Smooth muscle cell (in vitro differentiated cells): ENCODE data around the gene CACNA1S. TPM values are rescaled to one million over a fixed set of nuclear protein-coding genes. Genes with fewer than 3 reads are reported as not detected.

Experiments used
- DNase-seq: peaks from one replicate; lab custom pipeline; 2025; ENCODE audit not compliant: unreplicated experiment; lab: John Stamatoyannopoulos, UW
- H2AFZ ChIP-seq: fragments of 200-600 bp; sonication (generic); 2 replicates; pipeline ENCODE4 v1.6.0; 2016; ENCODE audit warnings: antibody characterized with exemption, low read depth, mild to moderate bottlenecking
- H3F3A ChIP-seq: fragments of 200-600 bp; sonication (generic); 2 replicates; pipeline ENCODE4 v1.6.0; 2017; ENCODE audit warnings: antibody characterized with exemption, low read depth
- H3K27ac ChIP-seq: fragments of 200-600 bp; sonication (generic); 2 replicates; pipeline ENCODE4 v1.5.1; 2016; ENCODE audit warnings: low read depth, mild to moderate bottlenecking
- H3K27me3 ChIP-seq: fragments of 200-600 bp; sonication (generic); 2 replicates; pipeline ENCODE4 v1.6.1; 2016; ENCODE audit warnings: low read depth, mild to moderate bottlenecking
- H3K36me3 ChIP-seq: fragments of 200-600 bp; sonication (generic); 2 replicates; pipeline ENCODE4 v1.5.1; 2016; ENCODE audit warnings: low read depth
- H3K4me1 ChIP-seq: fragments of 200-600 bp; sonication (generic); 2 replicates; pipeline ENCODE4 v1.5.1; 2016; ENCODE audit warnings: low read depth
- H3K4me2 ChIP-seq: fragments of 200-600 bp; sonication (generic); 2 replicates; pipeline ENCODE4 v1.6.0; 2016; ENCODE audit warnings: mild to moderate bottlenecking
- H3K4me3 ChIP-seq: fragments of 200-600 bp; sonication (generic); 2 replicates; pipeline ENCODE4 v1.5.1; 2016; ENCODE audit warnings: mild to moderate bottlenecking
- H3K79me2 ChIP-seq: fragments of 200-600 bp; sonication (generic); 2 replicates; pipeline ENCODE4 v1.6.0; 2016; ENCODE audit warnings: low read depth, mild to moderate bottlenecking
- H3K9ac ChIP-seq: fragments of 200-600 bp; sonication (generic); 2 replicates; pipeline ENCODE4 v1.6.0; 2016; ENCODE audit warnings: low read depth
- H3K9me3 ChIP-seq: fragments of 200-600 bp; sonication (generic); replicated peaks from 2 replicates; pipeline ENCODE4 v1.5.1; 2016; ENCODE audit warnings: low read depth
- H4K20me1 ChIP-seq: fragments of 200-600 bp; sonication (generic); 2 replicates; pipeline ENCODE4 v1.6.0; 2016; ENCODE audit warnings: low read depth
- WGBS: methylation state at CpG from one replicate; pipeline ENCODE4 v1.1.7; 2016; ENCODE audit warnings: low lambda C conversion rate; 5-methylcytosine and 5-hydroxymethylcytosine counted together
- polyA plus RNA-seq: library from polyadenylated mRNA; unstranded; fragments of >200 nt; fragmentation: Nextera tagmentation; extraction: Ambion mirVana; gene quantifications from 2 replicates; pipeline ENCODE4 v1.2.1, GENCODE V29; 2016
- total RNA-seq: library from RNA; depleted of rRNA; stranded (reverse); fragments of >200 nt; gene quantifications from 2 replicates; pipeline ENCODE4 v1.2.3, GENCODE V29; 2014
- TF ChIP-seq, protein P1 (sequence below): fragments of 200-600 bp; sonication (generic); IDR thresholded peaks from 2 replicates; pipeline ENCODE4 v1.5.1; 2017; ENCODE audit warnings: borderline replicate concordance, mild to moderate bottlenecking, antibody characterized with exemption; ENCODE audit not compliant: insufficient read depth, poor library complexity, severe bottlenecking

Gene CACNA1S
- total and polyA plus RNA-seq, 2 experiments from 2014 or later = not detected

DNA sequence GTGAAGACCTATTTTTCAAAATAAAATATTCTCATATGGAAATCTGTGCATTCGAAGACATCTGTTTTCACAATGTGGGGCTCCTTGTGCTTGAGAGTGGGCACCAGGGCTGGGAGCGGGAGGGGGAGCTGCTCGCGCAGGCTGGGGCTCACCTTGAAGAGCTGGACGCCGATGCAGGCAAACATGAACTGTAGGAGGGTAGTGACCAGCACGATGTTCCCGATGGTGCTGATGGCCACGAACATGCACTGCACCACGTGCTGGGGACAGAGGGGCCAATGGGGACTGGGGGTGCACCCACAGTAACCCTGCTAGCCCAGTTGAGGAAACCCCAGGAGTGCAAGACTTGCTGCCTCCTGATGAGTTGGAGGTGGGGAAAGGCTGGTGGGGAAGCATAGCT is 46.5 kb downstream of the CACNA1S start:
- Histone ChIP-seq H3K9me3 (no peaks in the 10 kb centered on the region), H3K36me3 (no peaks in the 10 kb centered on the region), H2AFZ (no peak overlapping the region), H3K9ac (no peak overlapping the region), H4K20me1 (no peaks in the 10 kb centered on the region), H3F3A (no peaks in the 10 kb centered on the region), H3K4me2 (no peak overlapping the region), H3K79me2 (no peaks in the 10 kb centered on the region), H3K4me3 (no peak overlapping the region), H3K27ac (no peak overlapping the region), H3K27me3 (no peaks in the 10 kb centered on the region), H3K4me1 (peaks cover 7% of the 10 kb centered on the region)
- TF ChIP-seq, protein P1, sequence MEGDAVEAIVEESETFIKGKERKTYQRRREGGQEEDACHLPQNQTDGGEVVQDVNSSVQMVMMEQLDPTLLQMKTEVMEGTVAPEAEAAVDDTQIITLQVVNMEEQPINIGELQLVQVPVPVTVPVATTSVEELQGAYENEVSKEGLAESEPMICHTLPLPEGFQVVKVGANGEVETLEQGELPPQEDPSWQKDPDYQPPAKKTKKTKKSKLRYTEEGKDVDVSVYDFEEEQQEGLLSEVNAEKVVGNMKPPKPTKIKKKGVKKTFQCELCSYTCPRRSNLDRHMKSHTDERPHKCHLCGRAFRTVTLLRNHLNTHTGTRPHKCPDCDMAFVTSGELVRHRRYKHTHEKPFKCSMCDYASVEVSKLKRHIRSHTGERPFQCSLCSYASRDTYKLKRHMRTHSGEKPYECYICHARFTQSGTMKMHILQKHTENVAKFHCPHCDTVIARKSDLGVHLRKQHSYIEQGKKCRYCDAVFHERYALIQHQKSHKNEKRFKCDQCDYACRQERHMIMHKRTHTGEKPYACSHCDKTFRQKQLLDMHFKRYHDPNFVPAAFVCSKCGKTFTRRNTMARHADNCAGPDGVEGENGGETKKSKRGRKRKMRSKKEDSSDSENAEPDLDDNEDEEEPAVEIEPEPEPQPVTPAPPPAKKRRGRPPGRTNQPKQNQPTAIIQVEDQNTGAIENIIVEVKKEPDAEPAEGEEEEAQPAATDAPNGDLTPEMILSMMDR = no peak
- WGBS = 93% methylated on average over 10 of the region's 10 CpGs
- no peak for DNase-seq

DNA sequence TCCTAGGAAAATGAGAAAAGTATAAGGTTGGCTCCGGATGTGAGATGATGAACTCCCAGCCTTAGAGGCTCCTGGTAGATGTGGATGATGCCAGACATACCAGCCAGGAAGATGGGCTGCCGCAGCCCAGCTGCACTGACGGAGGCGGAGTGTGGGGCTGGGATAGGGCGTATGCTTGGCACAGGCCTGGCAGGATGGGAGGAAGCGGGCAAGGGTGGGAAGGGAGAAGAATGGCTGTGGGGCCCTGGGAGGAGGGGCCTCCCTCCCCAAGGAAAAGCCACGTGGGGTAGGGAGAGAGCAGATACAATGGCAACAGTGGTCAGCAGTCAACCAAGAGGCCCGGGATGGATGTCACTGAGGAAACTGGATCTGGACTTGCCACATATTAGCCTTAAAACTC is 47.4 kb downstream of the CACNA1S start:
- DNase-seq = no peak
- Histone ChIP-seq H4K20me1 (no peaks in the 10 kb centered on the region), H3K79me2 (no peaks in the 10 kb centered on the region), H2AFZ (no peak overlapping the region), H3K36me3 (no peaks in the 10 kb centered on the region), H3K4me2 (no peak overlapping the region), H3K9ac (no peak overlapping the region), H3K4me1 (peaks cover 7% of the 10 kb centered on the region), H3K9me3 (no peaks in the 10 kb centered on the region), H3K27ac (no peak overlapping the region), H3F3A (no peaks in the 10 kb centered on the region), H3K27me3 (no peaks in the 10 kb centered on the region), H3K4me3 (no peak overlapping the region)
- WGBS = 91% methylated on average over 8 of the region's 8 CpGs
- TF ChIP-seq, protein P1 = no peak

DNA sequence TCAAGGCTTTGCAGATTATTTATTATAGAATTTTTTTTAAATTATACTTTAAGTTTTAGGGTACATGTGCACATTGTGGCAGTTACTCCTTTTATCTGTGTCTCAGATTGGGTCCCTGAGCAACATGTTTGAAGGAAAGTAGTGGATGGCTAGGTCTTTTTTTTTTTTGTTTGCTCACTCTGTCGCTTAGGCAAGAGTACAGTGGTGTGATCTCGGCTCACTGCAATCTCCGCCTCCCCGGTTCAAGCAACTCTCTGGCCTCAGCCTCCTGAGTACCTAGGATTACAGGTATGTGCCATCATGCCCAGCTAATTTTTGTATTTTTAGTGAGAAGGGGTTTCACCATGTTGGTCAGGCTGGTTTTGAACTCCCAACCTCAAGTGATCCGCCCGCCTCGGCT is 49.1 kb downstream of the CACNA1S start:
- 93% methylated on average over 7 of the region's 7 CpGs for WGBS
- Histone ChIP-seq H3K4me1 (peaks cover 7% of the 10 kb centered on the region), H3K27ac (no peak overlapping the region), H3K27me3 (no peaks in the 10 kb centered on the region), H3K9ac (no peak overlapping the region), H2AFZ (no peak overlapping the region), H3K36me3 (no peaks in the 10 kb centered on the region), H3K79me2 (no peaks in the 10 kb centered on the region), H3K4me2 (no peak overlapping the region), H3K4me3 (no peak overlapping the region), H3K9me3 (no peaks in the 10 kb centered on the region), H4K20me1 (no peaks in the 10 kb centered on the region), H3F3A (no peaks in the 10 kb centered on the region)
- TF ChIP-seq, protein P1 = no peak
- no peak for DNase-seq

DNA sequence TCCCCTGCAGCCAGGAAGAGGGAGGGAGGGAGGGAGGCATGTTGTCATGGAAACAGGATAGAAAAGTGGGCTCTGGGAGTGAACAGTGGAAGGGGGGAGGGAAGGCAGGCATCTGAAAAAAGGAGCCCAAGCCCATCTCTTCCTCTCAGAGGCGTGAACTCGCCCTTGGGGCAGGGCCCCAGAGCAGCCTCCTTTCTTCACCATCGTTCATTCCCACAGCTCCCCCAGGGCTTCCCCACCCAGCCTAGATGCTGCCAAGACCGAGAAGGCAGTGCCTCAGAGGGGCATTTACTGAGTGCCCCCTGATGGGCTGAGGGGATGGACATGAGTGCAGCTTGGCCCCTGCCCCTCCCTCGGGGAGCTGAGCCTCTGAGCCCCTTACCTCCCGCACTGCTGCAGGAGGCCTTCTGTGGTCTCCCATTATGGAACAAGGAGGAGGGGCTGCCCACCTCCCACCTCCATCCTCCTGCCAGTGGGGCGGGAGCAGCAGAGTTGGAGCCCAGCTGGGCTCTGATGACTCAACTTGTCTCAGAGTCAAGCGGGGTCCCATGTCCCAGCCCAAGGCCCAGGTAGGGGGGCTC is 49.6 kb downstream of the CACNA1S start:
- Histone ChIP-seq H3K79me2 (no peaks in the 10 kb centered on the region), H3K36me3 (no peaks in the 10 kb centered on the region), H3K4me2 (no peak overlapping the region), H3K9me3 (no peaks in the 10 kb centered on the region), H3K27me3 (no peaks in the 10 kb centered on the region), H3K9ac (no peak overlapping the region), H3F3A (no peaks in the 10 kb centered on the region), H2AFZ (no peak overlapping the region), H3K4me3 (no peak overlapping the region), H3K4me1 (peaks cover 7% of the 10 kb centered on the region), H4K20me1 (no peaks in the 10 kb centered on the region), H3K27ac (no peak overlapping the region)
- DNase-seq = no peak
- TF ChIP-seq, protein P1 = no peak
- 55% methylated on average over 7 of the region's 8 CpGs for WGBS
